G401.6 (cell line): ENCODE data around the gene TRDN.
"Not testable (repeated sequence)": the region's sequence is repeated elsewhere in the genome, so short reads cannot be mapped to it uniquely, and the experiment has no call there.

Experiments used
- FAIRE-seq: peaks from 2 replicates; lab custom pipeline; 2012; peaks lifted over from hg19 to GRCh38; lab: Jason Lieb, UNC

Gene TRDN

DNA sequence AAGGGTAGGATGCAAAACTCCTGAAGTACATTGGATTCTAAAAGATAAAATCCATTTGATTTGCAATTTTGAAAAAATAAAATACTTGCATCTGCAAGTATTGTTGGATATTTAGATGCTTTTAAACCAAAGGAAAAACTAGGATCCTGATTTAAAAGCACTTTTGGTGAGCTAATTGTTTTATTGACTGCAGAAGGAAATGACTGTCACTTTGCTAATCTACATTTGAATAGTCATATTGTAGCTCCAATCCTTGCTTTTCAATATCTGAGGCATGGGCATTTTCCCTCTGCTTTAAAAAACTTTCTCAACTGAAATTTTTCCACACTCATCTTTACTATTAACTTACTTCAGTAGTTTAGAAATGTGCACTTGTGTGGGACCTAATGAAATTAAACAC, 74.1 kb downstream of the TRDN start:
- FAIRE-seq, result no peak

DNA sequence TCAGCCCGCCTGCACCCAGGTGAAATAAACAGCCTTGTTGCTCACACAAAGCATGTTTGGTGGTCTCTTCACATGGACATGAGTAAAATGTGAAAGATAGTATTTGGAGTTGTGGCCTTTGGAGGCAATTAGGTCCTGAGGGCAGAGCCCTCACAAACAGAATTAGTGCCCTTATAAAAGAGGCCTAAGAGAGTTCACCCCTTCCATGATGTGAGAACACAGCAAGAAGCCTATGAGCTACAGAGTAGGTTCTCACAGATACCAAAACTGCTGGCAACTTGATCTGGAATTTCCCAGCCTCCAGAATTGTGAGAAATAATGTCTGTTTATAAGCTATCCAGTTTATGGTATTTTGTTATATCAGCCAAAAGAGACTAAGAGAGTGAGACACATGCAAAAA, 74.5 kb downstream of the TRDN start:
- no peak for FAIRE-seq

GRCh38 chr6:123559816-123560215, 76.9 kb downstream of the TRDN start:
- not testable (repeated sequence) for FAIRE-seq

DNA sequence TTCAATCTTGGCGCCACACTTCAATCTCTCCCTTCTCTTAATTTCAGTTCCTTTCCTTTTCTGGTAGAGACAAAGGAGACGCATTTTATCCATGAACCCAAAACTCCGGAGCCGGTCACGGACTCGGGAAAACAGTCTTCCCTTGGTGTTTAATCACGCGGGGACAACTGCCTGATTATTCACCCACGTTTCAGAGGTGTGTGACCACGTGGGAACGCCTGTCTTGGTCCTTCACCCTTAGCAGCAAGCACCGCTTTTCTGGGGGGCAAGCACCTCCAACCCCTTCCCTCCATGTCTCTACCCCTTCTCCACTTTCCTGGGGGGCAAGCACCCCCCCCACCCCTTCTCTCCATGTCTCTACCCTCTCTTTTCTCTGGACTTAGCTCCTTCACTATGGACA, 79.3 kb downstream of the TRDN start:
- not testable (repeated sequence) for FAIRE-seq

DNA sequence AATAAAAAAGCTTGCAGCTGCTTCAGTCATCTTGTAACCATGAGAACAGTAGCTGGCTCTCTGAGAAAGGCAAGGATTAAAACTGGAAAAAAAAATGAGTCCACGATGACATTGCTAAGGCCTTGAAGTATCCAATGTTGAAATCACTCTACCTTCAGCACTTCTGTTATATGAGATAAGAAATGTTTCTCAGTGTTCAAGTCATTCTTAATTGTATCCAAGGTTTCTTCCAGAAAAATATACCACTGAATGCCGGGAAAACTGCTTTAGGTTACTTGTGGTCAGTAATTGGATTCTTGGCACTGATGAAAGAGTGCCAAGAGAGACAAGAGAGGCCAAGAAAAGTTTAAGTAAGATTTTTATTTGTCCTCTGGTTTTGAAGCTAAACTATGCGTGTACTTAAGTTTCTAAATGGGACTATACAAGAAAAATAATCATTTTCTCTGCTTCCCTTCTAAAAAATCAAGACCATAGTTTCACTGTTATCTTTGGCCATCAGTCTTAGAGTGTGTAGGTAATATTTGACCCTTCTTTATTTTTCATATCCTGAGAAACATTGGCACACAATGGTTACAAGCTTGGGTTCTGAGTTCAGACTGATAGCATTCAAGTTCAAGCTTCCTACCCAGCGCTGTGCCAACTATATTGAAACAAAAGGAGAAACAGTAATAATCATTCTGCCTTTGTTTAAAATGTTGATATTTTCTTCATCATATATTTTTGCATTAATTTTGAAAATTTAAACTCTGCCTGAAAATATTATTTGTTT, 84.6 kb downstream of the TRDN start:
- no peak for FAIRE-seq

- no peak for FAIRE-seq
These were observed 86.6 kb downstream of the TRDN start for GRCh38 chr6:123550052-123550617.

- FAIRE-seq, result no peak
These were observed 87.3 kb downstream of the TRDN start for GRCh38 chr6:123549476-123549875.

DNA sequence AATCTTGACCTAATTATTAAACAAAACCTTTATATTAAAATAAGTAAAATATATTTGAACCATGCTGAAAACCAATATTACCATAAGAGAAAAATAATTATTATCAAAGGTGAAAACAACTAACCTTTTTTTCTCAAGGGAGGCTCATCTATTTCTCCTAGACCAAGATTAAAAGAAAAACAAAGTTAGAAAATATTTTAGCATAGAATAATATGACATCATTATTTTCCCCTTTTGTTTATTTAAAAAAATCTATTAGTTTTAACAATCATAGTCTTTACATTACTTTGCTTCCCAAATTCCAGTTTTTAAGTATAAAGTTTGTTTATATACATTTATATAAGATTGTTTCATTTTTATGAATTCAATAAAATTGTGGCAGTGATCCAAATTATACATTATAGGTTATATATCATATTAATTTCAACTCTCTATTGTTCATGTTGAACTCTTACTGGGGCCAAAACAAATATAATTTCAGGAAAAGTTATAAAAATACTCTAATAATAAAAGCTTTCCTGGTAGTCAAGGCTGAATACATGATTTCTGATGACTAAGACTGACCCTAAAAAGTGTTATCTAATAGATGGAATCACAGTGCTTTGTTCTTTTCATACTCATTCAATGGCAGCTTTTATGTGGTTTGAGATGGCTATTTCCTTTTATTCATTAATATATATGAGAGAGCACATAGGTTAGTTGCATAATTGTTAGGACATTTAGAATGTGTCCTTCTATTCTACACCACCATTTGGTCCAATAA, 89.4 kb downstream of the TRDN start:
- FAIRE-seq, result peak; percentile 30

GRCh38 chr6:123546537-123546936, 90.2 kb downstream of the TRDN start:
- FAIRE-seq, result no peak

- no peak for FAIRE-seq
These were observed 95.3 kb downstream of the TRDN start for GRCh38 chr6:123541462-123541861.

DNA sequence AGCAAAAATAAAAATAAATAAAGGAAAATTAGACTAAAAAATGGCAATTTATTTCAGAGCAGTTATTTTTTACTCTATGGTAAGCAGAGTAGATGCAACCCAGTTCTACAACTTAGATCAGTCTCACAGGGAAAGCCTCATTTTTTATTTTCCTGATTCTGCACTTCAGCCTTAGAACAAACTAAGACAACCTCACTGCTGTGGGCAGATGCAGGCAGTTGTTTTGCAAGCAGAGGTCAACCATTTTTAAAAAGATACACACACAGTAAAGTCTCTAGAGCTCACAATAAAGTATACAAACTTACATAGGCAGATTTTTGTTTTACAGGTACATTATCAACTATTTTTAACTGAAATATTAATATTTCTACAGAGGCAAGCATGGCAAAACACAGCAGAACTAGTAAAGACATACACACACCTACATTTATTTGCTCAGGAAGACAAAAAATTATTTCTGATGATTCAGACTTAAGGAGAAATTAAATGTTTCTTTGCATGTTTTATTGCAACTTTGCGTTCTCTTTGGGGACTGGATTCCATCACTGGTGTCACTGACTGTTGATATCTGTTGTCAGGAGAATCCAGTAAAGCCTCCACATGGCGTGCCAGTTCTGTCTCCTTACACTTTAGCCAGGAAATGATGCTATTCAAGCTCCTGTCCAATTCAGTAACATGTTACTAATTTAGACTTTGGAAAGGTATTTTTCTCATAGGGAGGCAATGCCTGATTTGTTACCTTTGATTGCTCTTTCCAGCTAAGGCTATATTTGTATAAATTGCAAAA, 102.7 kb downstream of the TRDN start:
- FAIRE-seq, result no peak

DNA sequence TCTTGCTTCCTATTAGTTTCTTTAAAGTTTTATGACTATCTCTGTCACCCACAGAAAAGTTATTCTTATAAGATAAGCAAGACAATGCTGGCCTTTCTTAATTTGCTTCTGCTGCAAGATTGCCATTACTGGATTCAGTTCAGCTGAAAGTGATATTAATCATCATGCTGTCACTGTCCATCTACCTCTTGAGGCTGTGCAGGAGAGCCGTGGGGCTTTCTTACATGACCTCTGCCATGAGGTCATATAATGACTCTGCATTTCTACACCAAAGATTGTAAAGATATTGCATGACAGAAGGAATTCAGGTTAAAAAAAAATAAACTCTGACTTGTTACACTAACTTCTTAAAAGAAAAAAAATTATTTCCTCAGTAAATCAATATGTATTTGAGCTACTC, 106.9 kb downstream of the TRDN start:
- FAIRE-seq, result no peak

DNA sequence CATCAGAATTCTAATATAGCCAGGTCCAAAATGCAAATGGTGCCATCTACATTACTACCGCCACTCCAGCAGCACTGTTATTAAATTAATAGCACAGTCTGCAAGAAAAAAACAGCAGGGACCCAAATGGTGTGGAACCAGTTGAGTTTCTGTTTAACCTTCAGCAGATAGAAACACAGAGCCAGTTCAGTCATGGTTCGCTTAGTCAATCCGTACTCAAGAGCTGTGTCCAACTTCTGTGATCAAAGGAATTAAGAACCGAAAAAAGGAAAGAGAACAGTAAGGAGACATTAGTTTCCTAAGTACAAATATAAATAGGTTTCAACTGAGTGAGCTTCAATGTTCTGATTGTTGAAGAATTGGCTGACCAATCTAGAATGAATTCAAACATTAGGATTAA, 107.7 kb downstream of the TRDN start:
- FAIRE-seq, result no peak

GRCh38 chr6:123527406-123527805, 109.3 kb downstream of the TRDN start:
- no peak for FAIRE-seq

DNA sequence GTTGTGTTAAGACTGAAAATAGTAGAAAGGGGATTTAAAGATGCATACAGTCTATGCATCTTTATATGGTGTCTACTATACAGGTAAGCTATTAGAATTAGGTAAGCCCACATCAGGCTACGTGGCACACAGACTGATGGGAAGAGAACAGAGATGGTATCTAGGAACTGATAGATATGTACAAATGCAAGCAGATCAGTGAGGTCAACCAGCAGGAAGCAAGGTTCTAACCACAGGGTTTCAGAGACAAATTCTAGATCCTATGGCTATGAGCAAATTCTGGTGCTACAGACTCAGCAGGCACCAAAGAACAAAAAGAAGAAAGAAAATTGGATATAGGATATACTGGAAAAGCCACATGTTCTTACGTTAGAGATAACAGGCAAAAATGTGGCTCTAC, 110.6 kb downstream of the TRDN start:
- no peak for FAIRE-seq

GRCh38 chr6:123524781-123525180, 112.0 kb downstream of the TRDN start:
- FAIRE-seq, result no peak

GRCh38 chr6:123520217-123520616, 116.5 kb downstream of the TRDN start:
- FAIRE-seq, result no peak

DNA sequence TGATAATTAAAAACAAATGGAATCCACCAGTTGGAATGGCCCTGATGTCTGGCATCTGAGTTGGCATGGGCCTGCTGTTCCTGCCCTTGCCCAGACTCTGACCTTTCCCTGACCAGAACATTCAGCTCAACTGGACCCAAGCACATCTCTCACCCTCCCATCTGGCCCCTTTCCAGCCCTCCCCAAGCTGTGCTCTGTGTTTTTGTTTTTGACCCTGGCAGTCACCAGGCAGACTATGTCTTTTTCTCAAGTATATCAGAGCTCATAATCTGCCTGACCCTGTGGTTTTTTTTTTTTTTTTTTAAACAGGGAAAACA, 117.6 kb downstream of the TRDN start:
- FAIRE-seq, result no peak

- no peak for FAIRE-seq
These were observed 118.1 kb downstream of the TRDN start for GRCh38 chr6:123518441-123519188.

- FAIRE-seq, result no peak
These were observed 121.0 kb downstream of the TRDN start for GRCh38 chr6:123515715-123516114.

- FAIRE-seq, result no peak
These were observed 127.6 kb downstream of the TRDN start for GRCh38 chr6:123509112-123509511.

DNA sequence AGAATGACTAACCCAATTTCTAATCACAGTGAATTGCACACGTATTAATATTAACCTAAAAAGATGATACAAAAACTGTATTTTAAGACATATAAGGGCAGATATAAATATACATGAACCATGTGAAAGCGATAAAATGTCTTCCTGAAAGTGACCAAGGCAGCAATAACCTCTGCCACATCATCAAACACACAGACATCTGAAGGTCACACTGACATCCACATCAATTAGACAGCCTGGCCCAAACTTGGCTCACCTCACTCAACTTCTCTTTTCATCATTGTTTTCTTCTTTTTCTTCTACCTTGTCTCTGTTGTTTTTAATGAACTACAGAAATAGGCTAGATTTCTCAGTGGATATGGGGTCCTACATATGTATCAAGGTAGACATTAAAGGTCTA, 128.5 kb downstream of the TRDN start:
- no peak for FAIRE-seq
